ENCODE measurements around the gene KCMF1. TPM values are rescaled to one million over a fixed set of nuclear protein-coding genes. Genes with fewer than 3 reads are reported as not detected.

KCMF1 gene
- polyA plus RNA-seq, 1 donor (not counting 4 experiments of a cell fraction or from before 2014, with no cell fraction given): 111 TPM

DNA sequence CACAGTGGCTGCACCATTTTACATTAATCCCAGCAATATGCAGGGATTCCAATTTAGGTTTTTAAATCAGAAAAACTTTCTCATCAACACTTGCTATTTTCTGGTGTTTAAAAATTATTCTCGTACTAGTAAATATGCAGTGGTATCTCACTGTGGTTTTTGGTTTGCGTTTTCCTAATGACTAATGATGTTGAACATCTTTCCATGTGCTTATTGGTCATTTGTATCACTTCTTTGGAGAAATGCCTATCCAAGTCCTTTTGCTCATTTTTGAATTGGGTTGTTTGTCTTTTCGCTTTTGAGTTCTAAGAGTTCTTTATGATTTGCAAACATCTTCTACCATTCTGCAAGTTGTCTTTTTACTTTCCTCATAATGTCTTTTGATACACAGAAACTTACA is 100.1 kb downstream of the KCMF1 start:
- Histone ChIP-seq H3K27me3 (ENCODE audit: control insufficient read depth, extremely low read depth, insufficient read depth, low read length) (no peaks in the 10 kb centered on the region), H3K9me3 (ENCODE audit: control insufficient read depth, low read depth, low read length) (no peaks in the 10 kb centered on the region), H3K9ac (ENCODE audit: control insufficient read depth, extremely low read depth, insufficient read depth, low read length) (no peak overlapping the region), H3K4me1 (ENCODE audit: control insufficient read depth, extremely low read depth, insufficient read depth, low read length) (no peaks in the 10 kb centered on the region), H3K79me2 (ENCODE audit: control insufficient read depth, insufficient read depth, low read length) (no peaks in the 10 kb centered on the region), H3K9me1 (ENCODE audit: control insufficient read depth, extremely low read depth, insufficient read depth, low read length) (no peaks in the 10 kb centered on the region), H3K4me3 (ENCODE audit: control insufficient read depth in 2 of 3, extremely low read depth in 1 of 3, insufficient read depth in 2 of 3, low read depth in 1 of 3, low read length in 3 of 3) (no peak overlapping the region), H3K36me3 (ENCODE audit: control insufficient read depth in 2 of 2, extremely low read depth in 1 of 2, insufficient read depth in 2 of 2, low read length in 2 of 2) (no peaks in the 10 kb centered on the region), H3K4me2 (ENCODE audit: control insufficient read depth, extremely low read depth, insufficient read depth, low read depth, low read length) (no peak overlapping the region), H2AFZ (ENCODE audit: control insufficient read depth, low read length) (no peak overlapping the region), H3K27ac (ENCODE audit: control insufficient read depth, insufficient read depth, low read length) (no peak overlapping the region), H4K20me1 (ENCODE audit: control insufficient read depth, extremely low read depth, insufficient read depth, low read length) (no peaks in the 10 kb centered on the region)
- TF ChIP-seq, protein P1, sequence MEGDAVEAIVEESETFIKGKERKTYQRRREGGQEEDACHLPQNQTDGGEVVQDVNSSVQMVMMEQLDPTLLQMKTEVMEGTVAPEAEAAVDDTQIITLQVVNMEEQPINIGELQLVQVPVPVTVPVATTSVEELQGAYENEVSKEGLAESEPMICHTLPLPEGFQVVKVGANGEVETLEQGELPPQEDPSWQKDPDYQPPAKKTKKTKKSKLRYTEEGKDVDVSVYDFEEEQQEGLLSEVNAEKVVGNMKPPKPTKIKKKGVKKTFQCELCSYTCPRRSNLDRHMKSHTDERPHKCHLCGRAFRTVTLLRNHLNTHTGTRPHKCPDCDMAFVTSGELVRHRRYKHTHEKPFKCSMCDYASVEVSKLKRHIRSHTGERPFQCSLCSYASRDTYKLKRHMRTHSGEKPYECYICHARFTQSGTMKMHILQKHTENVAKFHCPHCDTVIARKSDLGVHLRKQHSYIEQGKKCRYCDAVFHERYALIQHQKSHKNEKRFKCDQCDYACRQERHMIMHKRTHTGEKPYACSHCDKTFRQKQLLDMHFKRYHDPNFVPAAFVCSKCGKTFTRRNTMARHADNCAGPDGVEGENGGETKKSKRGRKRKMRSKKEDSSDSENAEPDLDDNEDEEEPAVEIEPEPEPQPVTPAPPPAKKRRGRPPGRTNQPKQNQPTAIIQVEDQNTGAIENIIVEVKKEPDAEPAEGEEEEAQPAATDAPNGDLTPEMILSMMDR (optimal IDR thresholded peaks at IDR 0.05 in 1 of 3, IDR thresholded peaks at IDR 0.05 in 1 of 3, conservative IDR thresholded peaks at IDR 0.05 in 1 of 3; ENCODE audit: extremely low read depth in 1 of 3, insufficient read depth in 2 of 3, low read length in 3 of 3): no peak
- no peak for TF ChIP-seq EZH2 (IDR thresholded peaks at IDR 0.05; ENCODE audit: low read length)
- dilution Hi-C loops (cut with MboI; ENCODE audit: extremely low pct_ligation_motif_present, low sequenced_read_pairs): no loop called here
- no peak for FAIRE-seq
- no peak for DNase-seq (ENCODE audit: low read depth, low spot score)

DNA sequence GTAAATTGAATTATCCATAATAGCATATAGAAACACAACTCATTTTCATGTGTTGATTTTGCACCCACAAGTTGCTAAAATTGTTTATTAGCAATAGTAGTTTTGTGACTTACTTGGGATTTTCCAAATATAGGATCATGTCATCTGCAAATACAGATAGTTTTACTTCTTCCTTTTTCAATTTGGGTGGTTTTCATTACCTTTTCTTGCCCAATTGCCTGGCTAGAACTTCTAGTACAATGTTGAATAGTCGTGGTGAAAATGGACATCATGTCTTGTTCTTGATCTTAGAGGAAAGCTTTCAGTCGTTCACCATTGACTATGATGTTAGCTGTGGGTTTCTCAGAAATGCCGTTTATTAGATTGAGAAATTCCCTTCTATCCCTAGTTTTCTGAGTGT is 102.1 kb downstream of the KCMF1 start:
- Histone ChIP-seq H3K4me1 (ENCODE audit: control insufficient read depth, extremely low read depth, insufficient read depth, low read length) (no peaks in the 10 kb centered on the region), H4K20me1 (ENCODE audit: control insufficient read depth, extremely low read depth, insufficient read depth, low read length) (no peaks in the 10 kb centered on the region), H3K9me1 (ENCODE audit: control insufficient read depth, extremely low read depth, insufficient read depth, low read length) (no peaks in the 10 kb centered on the region), H3K9me3 (ENCODE audit: control insufficient read depth, low read depth, low read length) (no peaks in the 10 kb centered on the region), H3K4me3 (ENCODE audit: control insufficient read depth in 2 of 3, extremely low read depth in 1 of 3, insufficient read depth in 2 of 3, low read depth in 1 of 3, low read length in 3 of 3) (no peak overlapping the region), H2AFZ (ENCODE audit: control insufficient read depth, low read length) (no peak overlapping the region), H3K27me3 (ENCODE audit: control insufficient read depth, extremely low read depth, insufficient read depth, low read length) (peaks cover 4% of the 10 kb centered on the region), H3K4me2 (ENCODE audit: control insufficient read depth, extremely low read depth, insufficient read depth, low read depth, low read length) (no peak overlapping the region), H3K79me2 (ENCODE audit: control insufficient read depth, insufficient read depth, low read length) (no peaks in the 10 kb centered on the region), H3K9ac (ENCODE audit: control insufficient read depth, extremely low read depth, insufficient read depth, low read length) (no peak overlapping the region), H3K36me3 (ENCODE audit: control insufficient read depth in 2 of 2, extremely low read depth in 1 of 2, insufficient read depth in 2 of 2, low read length in 2 of 2) (no peaks in the 10 kb centered on the region), H3K27ac (ENCODE audit: control insufficient read depth, insufficient read depth, low read length) (no peak overlapping the region)
- FAIRE-seq (no peak), DNase-seq (ENCODE audit: low read depth, low spot score) (no peak)
- TF ChIP-seq, protein P1 (optimal IDR thresholded peaks at IDR 0.05 in 1 of 3, IDR thresholded peaks at IDR 0.05 in 1 of 3, conservative IDR thresholded peaks at IDR 0.05 in 1 of 3; ENCODE audit: extremely low read depth in 1 of 3, insufficient read depth in 2 of 3, low read length in 3 of 3): no peak
- TF ChIP-seq EZH2 (IDR thresholded peaks at IDR 0.05; ENCODE audit: low read length): no peak
- dilution Hi-C loops (cut with MboI; ENCODE audit: extremely low pct_ligation_motif_present, low sequenced_read_pairs): no loop called here
